GM19463 (cell line): ENCODE data around the gene PPM1D.

Experiments
- ATAC-seq: cut with Tn5 transposase; IDR thresholded peaks from one replicate; pipeline ENCODE4 v1.9.1; 2021; ENCODE audit warnings: mild to moderate bottlenecking, moderate library complexity; ENCODE audit not compliant: unreplicated experiment

Gene PPM1D

DNA sequence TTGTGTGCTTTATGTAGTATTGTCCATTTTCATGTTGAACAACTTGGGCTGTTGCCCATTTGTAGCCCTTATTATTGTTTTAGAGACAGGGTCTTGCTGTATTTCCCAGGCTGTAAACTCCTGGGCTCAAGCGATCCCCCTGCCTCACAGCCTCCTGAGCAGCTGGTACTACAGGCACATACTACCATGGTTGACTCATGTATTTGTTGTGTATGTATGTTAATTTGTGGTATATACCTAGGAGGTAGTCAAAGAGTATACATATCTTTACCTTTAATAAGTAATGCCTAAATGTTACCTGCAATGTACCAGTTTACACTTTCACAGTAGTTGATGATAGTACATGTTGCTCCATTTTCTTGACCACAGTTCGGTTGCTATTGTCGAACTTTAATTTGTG is 18.1 kb downstream of the PPM1D start:
- no peak for ATAC-seq

DNA sequence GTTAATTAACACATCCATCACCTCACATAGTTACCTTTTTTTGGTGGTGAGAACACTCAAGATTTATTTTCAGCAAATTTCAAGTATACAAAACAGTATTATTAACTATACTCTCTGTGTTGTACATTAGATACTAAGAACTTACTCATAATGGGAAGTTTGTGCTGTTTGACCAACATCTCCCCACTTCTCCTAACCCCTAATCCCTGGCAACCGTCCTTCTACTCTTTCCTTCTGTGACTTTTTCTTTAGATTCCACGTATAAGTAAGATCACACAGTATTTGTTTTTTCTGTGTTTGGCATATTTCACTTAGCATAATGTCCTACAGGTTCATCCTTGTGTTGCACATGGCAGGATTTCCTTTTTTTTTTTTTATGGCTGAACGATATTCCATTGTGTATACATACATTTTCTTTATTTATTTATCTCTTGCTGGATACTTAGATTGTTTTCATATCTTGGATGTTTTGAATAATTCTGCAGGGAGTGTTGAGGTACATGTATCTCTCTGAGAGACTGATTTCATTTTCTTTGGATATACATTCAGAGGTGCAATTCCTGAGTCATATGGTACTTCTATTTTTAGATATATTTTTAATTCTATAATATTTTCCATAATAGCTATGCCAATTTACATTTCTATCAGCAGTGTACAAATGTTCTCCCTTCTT is 19.0 kb downstream of the PPM1D start:
- no peak for ATAC-seq

DNA sequence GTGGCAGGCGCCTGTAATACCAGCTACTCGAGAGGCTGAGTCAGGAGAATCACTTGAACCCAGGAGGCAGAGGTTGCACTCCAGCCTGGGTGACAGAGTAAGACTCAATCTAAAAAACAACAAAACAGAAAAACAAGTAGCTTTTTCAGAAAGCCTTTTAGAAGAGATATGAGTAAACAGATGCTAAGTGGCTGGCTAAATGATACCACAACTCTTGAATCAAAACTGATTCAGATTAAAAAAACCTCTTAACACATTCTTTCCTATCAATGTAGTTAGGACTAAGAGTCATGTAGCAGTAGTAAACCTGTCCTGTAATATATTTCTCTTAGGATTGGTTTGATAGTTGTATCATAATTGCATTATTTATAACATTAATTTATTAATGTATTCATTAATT is 23.0 kb downstream of the PPM1D start:
- ATAC-seq: no peak

GRCh38 chr17:60623415-60623814 is 23.4 kb downstream of the PPM1D start:
- ATAC-seq: no peak

GRCh38 chr17:60627124-60627523 is 27.1 kb downstream of the PPM1D start:
- no peak for ATAC-seq

GRCh38 chr17:60628252-60628889 is 28.4 kb downstream of the PPM1D start:
- ATAC-seq: no peak

DNA sequence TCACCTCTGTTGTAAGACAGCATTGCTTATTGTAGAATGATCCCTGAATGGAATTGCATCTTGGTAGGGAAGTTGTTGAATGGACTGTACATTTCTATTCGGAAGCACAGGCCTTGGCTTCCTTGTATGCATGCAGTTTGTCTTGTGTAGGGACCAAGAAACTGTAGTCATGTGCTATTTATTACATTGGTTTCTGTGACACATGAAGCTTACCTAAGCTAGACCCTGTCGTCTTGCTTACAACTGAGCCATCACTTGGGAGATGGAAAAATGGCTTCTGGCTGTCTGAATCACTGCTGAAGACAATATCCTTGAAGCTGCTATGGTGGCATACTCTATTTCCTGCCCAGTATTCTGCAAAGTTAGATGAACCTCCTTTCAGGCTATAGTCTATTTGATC is 29.1 kb downstream of the PPM1D start:
- ATAC-seq: no peak

GRCh38 chr17:60630352-60630751 is 30.4 kb downstream of the PPM1D start:
- ATAC-seq: no peak

GRCh38 chr17:60631119-60631518 is 31.1 kb downstream of the PPM1D start:
- ATAC-seq: no peak

DNA sequence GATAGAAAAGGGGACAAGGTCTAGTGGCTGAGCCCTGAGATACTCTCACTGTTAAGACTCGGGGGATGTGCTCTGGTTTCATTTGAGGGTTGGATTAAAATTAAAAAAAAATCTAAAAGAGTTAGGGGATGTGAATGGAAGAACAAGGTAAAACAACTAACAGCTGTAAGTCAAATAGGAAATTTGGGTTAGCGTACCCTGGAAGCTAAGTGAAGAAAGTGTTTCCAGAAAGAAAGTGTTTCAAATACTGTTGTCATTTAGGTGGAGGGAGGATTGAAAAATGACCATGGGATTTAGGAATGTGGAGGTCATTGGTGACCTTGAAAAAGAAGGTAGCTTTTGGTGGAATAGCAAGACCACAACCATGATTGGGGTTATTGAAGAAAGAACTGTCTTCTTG is 37.7 kb downstream of the PPM1D start:
- no peak for ATAC-seq

GRCh38 chr17:60639019-60639330 is 39.0 kb downstream of the PPM1D start:
- no peak for ATAC-seq

DNA sequence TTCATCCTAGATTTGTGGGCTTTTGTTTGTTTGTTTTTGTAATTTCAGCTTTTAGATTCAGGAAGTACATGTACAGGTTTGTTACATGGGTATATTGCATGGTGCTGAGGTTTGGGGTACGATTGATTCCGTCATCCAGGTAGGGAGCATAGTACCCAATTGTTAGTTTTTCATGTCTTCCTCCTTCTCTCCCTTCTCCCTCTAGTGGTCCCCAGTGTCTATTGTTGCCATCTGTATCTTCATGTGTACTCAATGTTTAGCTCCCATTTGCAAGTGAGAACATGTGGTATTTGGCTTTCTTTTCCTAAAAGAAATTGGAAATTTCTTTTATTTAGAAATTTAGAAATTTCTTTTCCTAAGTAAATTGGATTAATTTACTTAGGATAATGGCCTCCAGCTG is 40.5 kb downstream of the PPM1D start:
- no peak for ATAC-seq

DNA sequence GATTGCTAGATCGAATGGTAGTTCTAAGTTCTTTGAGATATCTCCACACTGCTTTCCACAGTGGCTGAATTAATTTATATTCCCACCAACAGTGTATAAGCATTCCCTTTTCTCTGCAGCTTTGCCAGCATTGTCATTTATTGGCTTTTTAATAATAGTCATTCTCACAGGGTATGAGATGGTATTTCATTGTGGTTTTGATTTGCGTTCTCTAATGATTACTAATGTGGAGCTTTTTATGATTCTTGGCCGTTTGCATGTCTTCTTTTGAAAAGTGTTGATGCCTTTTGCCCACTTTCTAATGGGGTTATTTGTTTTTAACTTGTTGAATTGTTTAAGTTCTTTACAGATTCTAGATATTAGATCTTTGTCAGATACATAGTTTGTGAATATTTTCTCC is 41.1 kb downstream of the PPM1D start:
- ATAC-seq: no peak

- no peak for ATAC-seq
These were observed 41.8 kb downstream of the PPM1D start for GRCh38 chr17:60641810-60642220.

- ATAC-seq: no peak
These were observed 46.0 kb downstream of the PPM1D start for GRCh38 chr17:60645918-60646523.

GRCh38 chr17:60646701-60647100 is 46.7 kb downstream of the PPM1D start:
- no peak for ATAC-seq

GRCh38 chr17:60647705-60648104 is 47.7 kb downstream of the PPM1D start:
- ATAC-seq: no peak

DNA sequence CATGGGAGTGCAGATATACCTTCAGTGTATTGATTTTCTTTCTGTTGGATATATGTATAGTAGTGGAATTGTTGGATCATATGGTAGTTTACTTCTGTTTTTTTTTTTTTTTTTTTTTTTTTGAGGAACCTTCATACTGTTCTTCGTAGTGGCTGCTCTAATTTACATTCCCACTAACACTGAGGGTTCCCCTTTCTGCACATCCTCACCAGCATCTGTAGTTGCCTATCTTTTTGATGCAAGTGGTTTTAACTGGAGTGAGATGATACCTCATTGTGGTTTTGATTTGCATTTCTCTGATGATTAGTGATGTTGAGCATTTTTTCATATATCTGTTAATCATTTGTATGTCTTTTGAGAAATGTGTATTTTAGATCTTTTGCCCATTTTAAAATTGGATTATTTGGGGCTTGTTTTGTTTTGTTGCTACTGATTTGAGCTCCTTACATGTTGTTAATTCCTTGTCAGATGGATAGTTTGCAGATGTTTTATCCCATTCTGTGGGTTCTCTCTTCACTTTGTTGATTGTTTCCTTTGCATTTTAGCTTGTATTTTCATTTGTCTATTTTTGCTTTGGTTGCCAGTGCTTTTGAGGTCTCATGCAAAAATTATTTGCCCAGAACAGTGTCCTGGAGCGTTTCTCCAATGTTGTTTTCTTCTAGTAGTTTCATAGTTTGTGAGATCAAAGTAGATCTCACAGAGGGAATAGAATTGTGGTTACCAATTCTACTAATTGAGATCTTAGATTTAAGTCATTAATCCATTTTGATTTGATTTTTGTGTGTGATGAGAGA is 52.7 kb downstream of the PPM1D start:
- peak; percentile 92 for ATAC-seq

DNA sequence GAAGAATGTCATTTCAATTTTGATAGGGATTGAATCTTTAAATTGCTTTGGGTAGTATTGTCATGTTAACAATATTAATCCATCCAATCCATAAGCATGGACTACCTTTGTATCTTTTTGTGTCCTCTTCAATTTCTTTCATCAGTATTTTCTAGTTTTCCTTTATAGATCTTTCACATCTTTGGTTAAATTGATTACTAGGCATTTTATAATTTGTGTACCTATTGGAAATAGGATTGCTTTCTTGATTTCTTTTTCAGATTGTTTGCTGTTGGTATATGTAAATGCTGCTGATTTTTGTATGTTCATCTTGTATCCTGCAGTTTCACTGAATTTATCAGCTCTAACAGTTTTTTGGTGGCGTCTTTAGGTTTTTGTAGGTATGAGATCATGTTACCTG is 53.6 kb downstream of the PPM1D start:
- ATAC-seq: no peak

GRCh38 chr17:60656499-60656898 is 56.5 kb downstream of the PPM1D start:
- no peak for ATAC-seq

GRCh38 chr17:60659156-60659555 is 59.2 kb downstream of the PPM1D start:
- no peak for ATAC-seq

DNA sequence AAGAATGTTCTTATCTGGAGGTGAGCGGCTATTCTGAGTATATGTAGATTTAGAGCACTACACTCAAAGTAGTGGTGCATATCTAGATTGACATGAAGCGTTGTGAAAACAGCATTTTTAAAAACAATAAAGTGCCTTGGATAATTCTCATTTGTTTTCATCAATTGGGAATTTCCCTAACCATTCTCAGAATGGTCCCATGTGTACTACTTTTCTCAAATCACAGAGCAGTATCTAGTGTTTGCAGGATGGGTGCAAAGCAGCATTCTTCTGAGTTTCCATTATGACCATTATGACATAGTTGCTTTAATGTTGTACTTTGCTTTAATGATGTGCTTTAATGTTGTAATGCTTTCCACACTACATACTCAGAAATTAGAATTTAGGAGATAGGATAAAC is 61.5 kb downstream of the PPM1D start:
- no peak for ATAC-seq
